GM12874 (cell line): ENCODE data around the gene BCL2.

Experiments used
- CTCF ChIP-seq: IDR thresholded peaks from 2 replicates; pipeline ENCODE4 v1.5.1; 2011; ENCODE audit warnings: low read depth, mild to moderate bottlenecking, control low read depth, low read length, moderate library complexity; ENCODE audit not compliant: insufficient read depth

BCL2 gene

GRCh38 chr18:63319383-63320122 lies at the start of gene BCL2:
Gene BCL2, minus strand, starts transcription at chr18:63319769.
- no peak for TF ChIP-seq CTCF

- TF ChIP-seq CTCF = no peak
These were observed 49.0 kb upstream of the BCL2 start for GRCh38 chr18:63368611-63369010.

GRCh38 chr18:63367053-63367953 lies 47.7 kb upstream of the BCL2 start, which contains the start of gene KDSR:
Gene KDSR, minus strand, starts transcription at chr18:63367206. Its CDS starts 88 bp downstream, at chr18:63367118.
- TF ChIP-seq CTCF = no peak

- TF ChIP-seq CTCF = no peak
These were observed 46.9 kb upstream of the BCL2 start for GRCh38 chr18:63366213-63367052.

GRCh38 chr18:63365876-63366212 lies 46.3 kb upstream of the BCL2 start:
- no peak for TF ChIP-seq CTCF

GRCh38 chr18:63363951-63364350 lies 44.4 kb upstream of the BCL2 start:
- no peak for TF ChIP-seq CTCF

GRCh38 chr18:63356272-63356896 lies 36.8 kb upstream of the BCL2 start:
- no peak for TF ChIP-seq CTCF
